Stimulated activated CD4-positive, alpha-beta T cell treated with anti-CD3 and anti-CD28 coated beads, Interleukin-15, amount 100 ng/mL, for 1 hour (primary cell): ENCODE results near the gene EMC1.
"Not testable (repeated sequence)": the region's sequence is repeated elsewhere in the genome, so short reads cannot be mapped to it uniquely, and the experiment has no call there.

Experiments used
- DNase-seq, 2 donors: peaks; one replicate each; pipeline ENCODE4 v3.0.0-alpha.2; 2020; ENCODE audit warnings: low read depth in 1 of 2, low spot score in 1 of 2

EMC1 gene

GRCh38 chr1:19251305-19252196 is at the start of gene EMC1, which contains the start of gene MRTO4:
EMC1 (minus strand) TSS chr1:19251524; CDS start chr1:19251509, 15 bp downstream.
MRTO4 (plus strand) TSS chr1:19251805; CDS start chr1:19251836, 31 bp downstream.
- DNase-seq: peak; percentile 83 to 92

- DNase-seq: no peak
These were observed 48.9 kb upstream of the EMC1 start for GRCh38 chr1:19300211-19300610.

DNA sequence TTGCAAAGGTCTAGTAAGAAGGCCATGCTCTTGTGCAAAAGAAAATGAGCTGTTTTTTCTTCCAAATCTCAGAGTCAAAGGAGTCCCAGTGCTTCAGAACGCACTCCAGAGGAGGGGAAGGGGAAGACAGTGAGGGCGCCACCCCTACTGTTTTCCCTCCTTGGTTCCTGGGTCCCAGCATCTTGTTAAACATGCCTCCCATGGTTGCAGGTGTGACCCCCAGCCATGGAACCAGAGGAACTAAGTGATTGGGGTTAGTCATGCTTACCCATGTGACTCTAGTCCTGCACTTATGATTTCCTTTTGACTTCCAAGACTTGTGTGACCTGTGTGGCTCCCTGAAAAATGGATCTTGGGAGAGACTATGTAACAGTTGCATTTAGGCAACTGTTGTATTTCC is 43.3 kb upstream of the EMC1 start:
- no peak for DNase-seq

DNA sequence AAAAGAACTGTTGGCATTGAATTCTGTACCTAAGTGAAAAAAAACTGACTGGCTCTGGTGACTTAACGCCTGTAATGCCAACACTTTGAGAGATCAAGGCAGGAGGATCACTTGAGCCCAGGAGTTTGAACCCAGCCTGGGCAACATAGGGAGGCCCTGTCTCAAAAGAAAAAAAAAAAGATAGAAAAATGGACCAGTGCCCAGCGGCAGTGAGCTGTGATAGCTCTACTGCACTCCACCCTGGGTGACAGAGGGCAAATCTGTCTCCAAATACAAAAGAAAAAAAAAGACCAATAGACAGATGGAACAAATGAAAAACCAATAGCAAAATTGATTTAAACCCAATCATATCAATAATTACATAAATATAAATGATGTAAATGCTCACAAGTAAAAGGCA is 37.9 kb upstream of the EMC1 start:
- no peak for DNase-seq

- DNase-seq: peak in 1 of 2 donors; percentile 39
These were observed 37.3 kb upstream of the EMC1 start, which contains the start of gene AKR7A3 for GRCh38 chr1:19288324-19289241. AKR7A3 (minus strand) TSS chr1:19288770; CDS start chr1:19288709, 61 bp downstream.

GRCh38 chr1:19287436-19288185 is 36.3 kb upstream of the EMC1 start:
- DNase-seq: no peak

DNA sequence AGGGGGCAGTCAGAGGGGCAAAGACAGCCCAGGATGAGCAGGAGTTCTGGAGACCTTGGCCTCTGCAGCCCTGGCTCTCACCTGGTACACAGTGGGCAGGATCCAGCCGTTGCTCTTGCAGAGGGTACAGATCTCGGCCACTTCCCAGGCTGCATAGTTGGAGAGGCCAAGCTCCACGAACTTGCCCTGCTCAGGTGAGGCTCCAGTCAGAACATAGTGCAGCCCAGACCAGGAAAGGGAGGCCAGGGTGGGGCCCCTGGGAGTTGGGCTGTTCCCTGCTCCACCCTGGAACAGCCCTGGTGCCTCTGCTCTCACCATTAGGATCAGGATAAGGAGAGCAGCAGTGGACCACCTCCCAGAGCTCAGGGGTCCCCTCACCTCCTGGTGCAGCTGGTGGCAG is 34.5 kb upstream of the EMC1 start:
- not testable (repeated sequence) for DNase-seq

- not testable (repeated sequence) for DNase-seq
These were observed 34.0 kb upstream of the EMC1 start for GRCh38 chr1:19285366-19285765.

DNA sequence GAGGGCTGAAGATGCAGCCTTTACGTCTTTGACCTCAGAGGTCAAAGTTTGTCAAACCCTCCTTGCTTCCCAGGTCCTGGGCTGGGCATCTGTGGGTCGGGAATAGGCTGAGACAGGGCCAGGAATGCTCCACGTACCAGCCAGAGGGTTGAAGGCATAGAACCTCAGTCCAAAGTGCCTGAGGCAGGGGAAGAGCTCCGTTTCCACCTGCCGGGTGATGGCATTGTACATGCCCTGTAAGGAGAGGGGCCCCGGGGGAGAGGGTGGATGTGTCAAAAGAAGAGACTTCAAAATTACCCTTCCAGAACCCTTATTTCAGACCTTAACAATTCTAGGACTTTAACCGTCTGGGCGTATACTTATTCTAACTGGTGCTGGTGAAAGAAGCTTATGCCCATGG is 33.6 kb upstream of the EMC1 start:
- no peak for DNase-seq

DNA sequence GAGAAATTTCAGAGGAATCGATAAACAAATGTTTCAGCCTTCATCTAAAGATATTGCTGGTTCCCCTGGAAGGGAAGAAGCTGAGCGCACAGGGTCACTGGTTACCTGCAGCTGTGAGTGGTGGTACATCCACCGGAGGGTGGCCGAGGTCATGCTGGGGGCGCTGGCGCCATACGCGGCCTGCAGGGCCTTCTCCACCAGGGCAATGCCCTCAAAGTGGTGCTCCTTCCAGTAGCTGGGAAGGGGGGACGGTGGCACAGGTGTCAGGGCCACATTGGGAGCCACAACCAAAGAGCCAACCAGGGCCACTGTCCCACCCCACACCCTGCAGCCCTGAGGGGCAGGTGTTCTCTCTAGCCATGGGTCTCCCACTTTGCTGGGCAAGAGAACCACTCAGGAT is 32.6 kb upstream of the EMC1 start:
- no peak for DNase-seq

DNA sequence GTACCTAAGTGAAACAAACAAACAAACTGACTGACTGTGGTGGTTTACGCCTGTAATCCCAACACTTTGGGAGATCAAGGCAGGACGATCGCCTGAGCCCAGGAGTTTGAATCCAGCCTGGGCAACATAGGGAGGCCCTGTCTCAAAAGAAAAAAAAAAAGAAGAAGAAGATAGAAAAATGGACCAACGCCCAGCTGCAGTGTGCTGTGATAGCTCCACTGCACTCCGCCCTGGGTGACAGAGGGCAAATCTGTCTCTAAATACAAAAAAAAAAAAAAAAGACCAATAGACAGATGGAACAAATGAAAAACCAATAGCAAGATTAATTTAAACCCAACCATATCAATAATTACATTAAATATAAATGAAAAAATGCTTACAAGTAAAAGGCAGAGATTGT is 23.3 kb upstream of the EMC1 start:
- no peak for DNase-seq

- not testable (repeated sequence) for DNase-seq
These were observed 22.7 kb upstream of the EMC1 start for GRCh38 chr1:19273844-19274531.

DNA sequence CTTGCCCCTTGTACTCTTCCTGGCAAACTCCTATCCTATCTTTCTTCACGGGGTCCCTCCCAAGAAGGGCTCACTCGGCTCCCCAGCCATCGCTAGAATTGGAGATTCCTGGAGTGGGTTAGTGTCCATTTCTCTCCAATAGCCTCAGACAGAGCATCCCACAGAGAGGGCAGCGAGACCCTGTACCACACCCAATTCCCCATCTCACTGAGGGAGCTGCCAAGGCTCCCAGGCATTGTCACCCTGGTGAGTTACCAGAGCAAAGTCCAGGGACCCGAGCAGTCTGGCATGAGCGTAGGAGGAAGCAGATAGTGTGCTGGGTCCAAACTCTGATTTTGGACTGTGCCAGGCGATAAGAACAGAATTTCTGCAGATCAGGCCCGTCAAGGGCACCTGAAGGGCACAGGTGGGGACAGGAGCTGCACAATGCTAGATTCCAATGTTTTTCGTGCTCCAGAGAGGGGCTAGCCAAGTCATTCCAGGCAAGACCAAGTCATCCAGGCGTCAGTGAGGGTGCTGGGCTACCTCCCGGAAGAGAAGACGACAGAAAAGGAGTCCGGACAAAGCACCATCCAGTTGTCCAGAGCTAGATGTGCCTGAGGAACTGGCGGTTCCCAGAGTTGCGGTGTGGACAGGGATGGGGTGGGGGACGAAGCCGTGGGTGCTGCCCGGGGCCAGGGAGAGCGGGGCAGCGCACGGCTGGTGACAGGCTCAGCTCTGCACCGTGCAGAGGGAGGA is 22.0 kb upstream of the EMC1 start:
- DNase-seq: no peak

- no peak for DNase-seq
These were observed 20.7 kb upstream of the EMC1 start for GRCh38 chr1:19272064-19272463.

- DNase-seq: not testable (repeated sequence)
These were observed 19.0 kb upstream of the EMC1 start for GRCh38 chr1:19270343-19270730.

DNA sequence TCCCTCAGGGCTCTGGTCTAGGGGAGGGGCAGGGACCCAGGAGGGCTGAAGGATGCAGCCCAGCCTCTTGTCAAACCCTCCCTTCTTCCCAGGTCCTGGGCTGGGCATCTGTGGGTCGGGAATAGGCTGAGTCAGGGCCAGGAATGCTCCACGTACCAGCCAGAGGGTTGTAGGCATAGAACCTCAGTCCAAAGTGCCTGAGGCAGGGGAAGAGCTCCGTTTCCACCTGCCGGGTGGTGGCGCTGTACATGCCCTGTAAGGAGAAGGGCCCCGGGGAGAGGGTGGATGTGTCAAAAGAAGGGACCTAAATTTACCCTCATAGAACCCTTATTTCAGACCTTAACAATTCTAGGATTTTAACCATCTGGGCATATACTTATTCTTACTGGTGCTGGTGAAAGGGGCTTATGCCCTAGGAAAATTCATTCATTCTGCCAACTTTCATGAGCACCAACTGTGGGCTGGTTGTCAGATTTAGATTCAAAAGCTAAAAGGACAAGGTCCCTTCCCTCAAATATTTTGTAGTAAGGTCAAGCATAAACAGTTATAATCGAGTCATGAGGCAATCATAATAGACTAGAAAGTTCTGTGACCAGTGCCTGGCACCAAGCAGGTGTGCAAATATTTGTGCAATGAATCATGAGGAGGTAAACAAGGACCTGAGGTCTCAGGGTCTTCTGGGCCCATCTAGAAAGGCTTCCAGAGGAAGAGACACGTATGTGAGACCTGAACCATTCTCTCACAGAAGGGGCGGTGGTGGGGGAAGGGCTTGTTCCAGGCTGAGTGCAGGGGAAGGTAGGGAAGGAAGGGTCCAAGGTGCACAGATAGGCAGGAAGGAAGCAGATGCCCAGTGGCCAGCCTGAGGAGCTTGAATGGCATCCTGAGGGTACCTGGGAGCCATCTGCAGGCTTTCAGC is 18.4 kb upstream of the EMC1 start:
- DNase-seq: not testable (repeated sequence)

GRCh38 chr1:19268445-19268844 is 17.1 kb upstream of the EMC1 start:
- no peak for DNase-seq

GRCh38 chr1:19262744-19263143 is 11.4 kb upstream of the EMC1 start:
- no peak for DNase-seq

DNA sequence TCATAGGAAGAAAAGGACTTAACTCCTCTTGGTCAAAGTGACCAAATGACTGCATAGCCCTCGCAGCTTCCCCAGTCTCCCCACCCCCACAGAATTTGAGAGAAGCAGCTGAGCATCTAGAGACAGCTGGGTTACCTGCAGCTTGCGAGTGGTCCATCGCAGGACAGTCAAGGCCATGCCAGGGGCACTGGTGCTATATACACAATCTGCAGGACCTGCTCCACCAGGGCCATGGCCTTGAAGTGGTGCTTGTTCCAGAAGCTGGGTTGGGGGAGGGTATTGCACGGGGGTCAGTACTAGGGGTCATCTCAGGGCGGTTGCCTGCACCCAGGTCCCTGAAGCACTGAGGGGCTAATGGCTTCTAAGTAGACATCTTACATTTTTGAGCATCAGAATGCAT is 10.7 kb upstream of the EMC1 start:
- DNase-seq: no peak
